OCI-LY7 (cell line): ENCODE data around the gene TP73. TPM values are rescaled to one million over a fixed set of nuclear protein-coding genes. Genes with fewer than 3 reads are reported as not detected.

ENCODE experiments used
- BruUV-seq: library from RNA; stranded (reverse); fragments of 400-500 nt; replicated peaks from 2 replicates; lab custom pipeline; 2021; lab: Mats Ljungman, UMichigan
- CTCF ChIA-PET: fragments of 300-600 bp; sonication (Branson Sonifier 250); formaldehyde crosslinking; loops from one replicate; lab custom pipeline; 2022; ENCODE audit warnings: antibody characterized with exemption; ENCODE audit not compliant: unreplicated experiment; lab: Charles Lee
- POLR2A ChIA-PET: fragments of 300-600 bp; sonication (Branson Sonifier 250); formaldehyde crosslinking; loops from one replicate; lab custom pipeline; 2022; ENCODE audit warnings: antibody characterized with exemption; lab: Charles Lee
- DNase-seq: peaks from one replicate; pipeline ENCODE4 v3.0.0-alpha.2; 2015; ENCODE audit warnings: low spot score
- H2AFZ ChIP-seq: fragments of 200-600 bp; sonication (generic), shearing (Covaris generic); 2 replicates; pipeline ENCODE4 v1.6.1; 2014; ENCODE audit warnings: mild to moderate bottlenecking, antibody characterized with exemption, low read length, moderate library complexity
- H3K27ac ChIP-seq: fragments of 200-600 bp; sonication (generic); 2 replicates; pipeline ENCODE4 v1.5.1; 2014; ENCODE audit warnings: mixed run types, low read depth, mild to moderate bottlenecking, moderate library complexity, low read length, inconsistent platforms; ENCODE audit not compliant: poor library complexity, severe bottlenecking
- H3K36me3 ChIP-seq: fragments of 200-600 bp; sonication (generic); 2 replicates; pipeline ENCODE4 v1.6.1; 2014; ENCODE audit warnings: mild to moderate bottlenecking, antibody characterized with exemption, low read length, moderate library complexity, mixed read lengths; ENCODE audit not compliant: insufficient read depth
- H3K4me1 ChIP-seq: fragments of 200-600 bp; sonication (generic); 2 replicates; pipeline ENCODE4 v1.5.1; 2014; ENCODE audit warnings: mild to moderate bottlenecking, low read length; ENCODE audit not compliant: insufficient read depth, poor library complexity, severe bottlenecking
- H3K4me2 ChIP-seq: fragments of 200-600 bp; sonication (generic); 2 replicates; pipeline ENCODE4 v1.6.1; 2014; ENCODE audit warnings: mild to moderate bottlenecking, low read length
- H3K4me3 ChIP-seq: fragments of 200-600 bp; sonication (generic); 2 replicates; pipeline ENCODE4 v1.5.1; 2014; ENCODE audit warnings: mild to moderate bottlenecking, low read depth, low read length; ENCODE audit not compliant: poor library complexity, severe bottlenecking
- H3K79me2 ChIP-seq: fragments of 200-600 bp; sonication (generic); 2 replicates; pipeline ENCODE4 v1.6.1; 2016; ENCODE audit warnings: low read depth, mild to moderate bottlenecking, low read length, moderate library complexity, mixed read lengths; ENCODE audit not compliant: insufficient read depth
- H3K9me2 ChIP-seq: fragments of 200-600 bp; sonication (generic); 2 replicates; pipeline ENCODE4 v1.6.1; 2016; ENCODE audit warnings: mild to moderate bottlenecking, low read length, mixed read lengths; ENCODE audit not compliant: insufficient read depth
- H3K9me3 ChIP-seq: fragments of 200-600 bp; sonication (generic); 2 replicates; pipeline ENCODE4 v1.6.1; 2014; ENCODE audit warnings: mild to moderate bottlenecking, mixed run types, low read length, mixed read lengths
- H4K20me1 ChIP-seq: fragments of 200-600 bp; sonication (generic); 2 replicates; pipeline ENCODE4 v1.6.1; 2014; ENCODE audit warnings: mild to moderate bottlenecking, antibody characterized with exemption, low read length, moderate library complexity, mixed read lengths; ENCODE audit not compliant: insufficient read depth
- CTCF ChIP-seq: fragments of 200-600 bp; sonication (generic); conservative IDR thresholded peaks from 2 replicates; pipeline ENCODE4 v1.5.1; 2014; ENCODE audit warnings: mild to moderate bottlenecking, antibody characterized with exemption, low read length, moderate library complexity, mixed read lengths
- EZH2phosphoT487 ChIP-seq: fragments of 200-600 bp; sonication (generic); IDR thresholded peaks from 2 replicates; pipeline ENCODE4 v1.6.1; 2018; ENCODE audit warnings: low read depth, borderline replicate concordance, mild to moderate bottlenecking, mixed run types, antibody characterized with exemption, low read length, moderate library complexity, mixed read lengths
- intact Hi-C: fragments of 100-400 bp; cut with micrococcal nuclease; formaldehyde crosslinking; loops from one replicate; pipeline ENCODE4 v1.10.0; 2022; ENCODE audit not compliant: unreplicated experiment
- total RNA-seq, 2 experiments: library from RNA; depleted of rRNA in 1 of 2; stranded (reverse); fragments of >200 nt in 1 of 2; shearing (Covaris generic) in 1 of 2; gene quantifications; 2 replicates each; pipeline ENCODE4 v1.2.3, GENCODE V29; 2014 to 2022

Gene TP73
- total RNA-seq, 2 experiments from 2014 or later: 0.48 TPM; not detected in 1

- H3K9me3 ChIP-seq: no peaks in the 10 kb centered on the region
- no peak overlapping the region for H3K4me3 ChIP-seq
- H3K4me2 ChIP-seq: no peak overlapping the region
- no peaks in the 10 kb centered on the region for H3K79me2 ChIP-seq
- DNase-seq: no peak
- TF ChIP-seq EZH2phosphoT487 (no peak), CTCF (no peak)
- no peak overlapping the region for H3K27ac ChIP-seq
- H4K20me1 ChIP-seq: no peaks in the 10 kb centered on the region
- H3K9me2 ChIP-seq: no peaks in the 10 kb centered on the region
- no peaks in the 10 kb centered on the region for H3K36me3 ChIP-seq
- no TSS peak for BruUV-seq
- no peak overlapping the region for H2AFZ ChIP-seq
- POLR2A ChIA-PET: no interaction called here
- CTCF ChIA-PET: no interaction called here
- no peaks in the 10 kb centered on the region for H3K4me1 ChIP-seq
- intact Hi-C loops: no loop called here
These were observed 41.7 kb upstream of the TP73 start for GRCh38 chr1:3610527-3611169.

GRCh38 chr1:3611170-3612019, 40.9 kb upstream of the TP73 start, which contains the start of gene MEGF6:
Gene MEGF6 (minus strand): TSS chr1:3611508. CDS start chr1:3611268, 240 bp downstream.
- Histone ChIP-seq H3K9me2 (no peaks in the 10 kb centered on the region), H3K4me2 (no peak within 1 kb of the TSS), H4K20me1 (no peaks in the 10 kb centered on the region), H3K36me3 (no peaks in the 10 kb centered on the region), H3K79me2 (no peaks in the 10 kb centered on the region), H3K4me1 (no peaks in the 10 kb centered on the region), H2AFZ (no peak within 1 kb of the TSS), H3K27ac (no peak within 1 kb of the TSS), H3K9me3 (no peaks in the 10 kb centered on the region), H3K4me3 (no peak within 1 kb of the TSS)
- DNase-seq: no peak
- ChIA-PET POLR2A (no interaction called here), CTCF (no interaction called here)
- intact Hi-C loops: no loop called here
- TF ChIP-seq EZH2phosphoT487 (no peak), CTCF (no peak)
- no TSS peak for BruUV-seq
